Neuronal stem cell (in vitro differentiated cells): ENCODE measurements around the gene SHC1.
A peak's percentile ranks its signal among the peaks of the same experiment; 100 is the strongest.

Source experiments
- DNase-seq: peaks from one replicate; pipeline ENCODE4 v3.0.0-alpha.2; 2013; ENCODE audit warnings: low spot score
- H2AFZ ChIP-seq: one replicate; pipeline ENCODE4 v1.6.1; 2013; ENCODE audit warnings: mild to moderate bottlenecking, low read length, inconsistent platforms
- H2AK5ac ChIP-seq: 2 replicates; pipeline ENCODE4 v1.6.1; 2013; ENCODE audit warnings: low read depth, mild to moderate bottlenecking, inconsistent platforms, low read length, moderate library complexity, mixed read lengths
- H2BK120ac ChIP-seq: 2 replicates; pipeline ENCODE4 v1.6.1; 2013; ENCODE audit warnings: low read depth, mild to moderate bottlenecking, inconsistent platforms, low read length, moderate library complexity, mixed read lengths
- H2BK12ac ChIP-seq: one replicate; pipeline ENCODE4 v1.6.1; 2013; ENCODE audit warnings: low read length, inconsistent platforms
- H2BK15ac ChIP-seq: 2 replicates; pipeline ENCODE4 v1.6.1; 2013; ENCODE audit warnings: mild to moderate bottlenecking, low read length, inconsistent platforms, mixed read lengths
- H2BK5ac ChIP-seq: one replicate; pipeline ENCODE4 v1.6.1; 2013; ENCODE audit warnings: inconsistent platforms, mild to moderate bottlenecking, low read length, moderate library complexity
- H3K14ac ChIP-seq: one replicate; pipeline ENCODE4 v1.6.1; 2013; ENCODE audit warnings: low read length, inconsistent platforms
- H3K18ac ChIP-seq: 2 replicates; pipeline ENCODE4 v1.6.1; 2013; ENCODE audit warnings: low read length, inconsistent platforms
- H3K23ac ChIP-seq: 2 replicates; pipeline ENCODE4 v1.6.1; 2013; ENCODE audit warnings: low read depth, mild to moderate bottlenecking, mixed read lengths, low read length, inconsistent platforms; ENCODE audit not compliant: poor library complexity
- H3K27ac ChIP-seq: replicated peaks from 3 replicates; pipeline ENCODE4 v1.5.1; 2013; ENCODE audit warnings: low read length, inconsistent platforms
- H3K27me3 ChIP-seq, 3 experiments: 2 replicates each; pipeline ENCODE4 v1.6.1; 2013; ENCODE audit warnings: low read length in 3 of 3, mild to moderate bottlenecking in 2 of 3, inconsistent platforms in 1 of 3, low read depth in 1 of 3, mixed read lengths in 1 of 3, moderate library complexity in 1 of 3; ENCODE audit not compliant: control insufficient read depth in 3 of 3, insufficient read depth in 3 of 3
- H3K36me3 ChIP-seq, 2 donors: replicated peaks in 1 of 2; 2 replicates each; pipeline ENCODE4 v1.6.1; 2013; ENCODE audit warnings: low read length in 2 of 2; ENCODE audit not compliant: control insufficient read depth in 2 of 2, insufficient read depth in 2 of 2
- H3K4ac ChIP-seq: 2 replicates; pipeline ENCODE4 v1.6.1; 2013; ENCODE audit warnings: inconsistent platforms, mild to moderate bottlenecking, low read length, moderate library complexity
- H3K4me1 ChIP-seq, 2 donors: 1 replicate in 1 of 2; 2 replicates in 1 of 2; pipeline ENCODE4 v1.6.1; 2013; ENCODE audit warnings: low read length in 2 of 2, low read depth in 1 of 2; ENCODE audit not compliant: control insufficient read depth in 2 of 2, insufficient read depth in 1 of 2
- H3K4me2 ChIP-seq: one replicate; pipeline ENCODE4 v1.6.1; 2013; ENCODE audit warnings: mild to moderate bottlenecking, low read length, inconsistent platforms; ENCODE audit not compliant: insufficient read depth, poor library complexity, severe bottlenecking
- H3K4me3 ChIP-seq, 2 donors: 2 replicates each; pipeline ENCODE4 v1.5.1; 2013; ENCODE audit warnings: low read length in 2 of 2, mild to moderate bottlenecking in 2 of 2, inconsistent platforms in 1 of 2, moderate library complexity in 1 of 2
- H3K79me1 ChIP-seq: one replicate; pipeline ENCODE4 v1.6.1; 2013; ENCODE audit warnings: low read depth, mild to moderate bottlenecking, inconsistent platforms, low read length, moderate library complexity
- H3K9ac ChIP-seq: one replicate; pipeline ENCODE4 v1.6.1; 2013; ENCODE audit warnings: mild to moderate bottlenecking, low read depth, low read length, inconsistent platforms; ENCODE audit not compliant: poor library complexity
- H3K9me3 ChIP-seq, 2 donors: replicated peaks in 1 of 2; 2 replicates each; pipeline versions ENCODE3 to v1.6.1; 2013; ENCODE audit warnings: low read length in 2 of 2, mild to moderate bottlenecking in 2 of 2, inconsistent platforms in 1 of 2, low read depth in 1 of 2, mixed read lengths in 1 of 2, moderate library complexity in 1 of 2; ENCODE audit not compliant: control insufficient read depth in 2 of 2, insufficient read depth in 1 of 2
- H4K8ac ChIP-seq: one replicate; pipeline ENCODE4 v1.6.1; 2013; ENCODE audit warnings: low read depth, mild to moderate bottlenecking, inconsistent platforms, low read length, moderate library complexity
- H4K91ac ChIP-seq: one replicate; pipeline ENCODE4 v1.6.1; 2013; ENCODE audit warnings: low read length, low read depth, mild to moderate bottlenecking, inconsistent platforms; ENCODE audit not compliant: poor library complexity
- WGBS, 2 donors: extraction: QIAGEN DNeasy Blood & Tissue Kit; methylation state at CpG; one replicate each; pipeline ENCODE4 v1.1.7; 2013; ENCODE audit warnings: missing lambda C conversion rate in 2 of 2, mixed read lengths in 1 of 2; ENCODE audit not compliant: insufficient read length in 2 of 2, insufficient replicate concordance in 1 of 2; ENCODE audit errors: extremely low coverage in 2 of 2; 5-methylcytosine and 5-hydroxymethylcytosine counted together

The SHC1 gene

GRCh38 chr1:154992721-154993571, 22.4 kb upstream of the SHC1 start:
- no CpG with 5 or more reads among the region's 14 CpGs for WGBS, 2 donors
- Histone ChIP-seq H3K14ac (no peak overlapping the region), H2BK5ac (no peak overlapping the region), H3K4me3 (no peak overlapping the region), H3K4me1 (peaks cover 6% of the 10 kb centered on the region in 2 donors), H2AFZ (no peak overlapping the region), H3K4ac (no peak overlapping the region), H3K27ac (peak overlapping the region; percentile 6), H2AK5ac (peak overlapping the region; percentile 1), H3K9me3 (no peaks in the 10 kb centered on the region), H3K36me3 (peaks cover 31 to 47% of the 10 kb centered on the region in 2 donors), H3K4me2 (no peak overlapping the region), H2BK12ac (no peak overlapping the region), H3K23ac (no peak overlapping the region), H3K27me3 (peaks cover 0 to 2% (median 0%) of the 10 kb centered on the region in 3 experiments), H3K79me1 (peaks cover 5% of the 10 kb centered on the region), H3K18ac (peak overlapping the region; percentile 1), H4K8ac (no peak overlapping the region), H2BK15ac (no peak overlapping the region), H2BK120ac (no peak overlapping the region), H3K9ac (no peak overlapping the region), H4K91ac (no peak overlapping the region)
- no peak for DNase-seq

DNA sequence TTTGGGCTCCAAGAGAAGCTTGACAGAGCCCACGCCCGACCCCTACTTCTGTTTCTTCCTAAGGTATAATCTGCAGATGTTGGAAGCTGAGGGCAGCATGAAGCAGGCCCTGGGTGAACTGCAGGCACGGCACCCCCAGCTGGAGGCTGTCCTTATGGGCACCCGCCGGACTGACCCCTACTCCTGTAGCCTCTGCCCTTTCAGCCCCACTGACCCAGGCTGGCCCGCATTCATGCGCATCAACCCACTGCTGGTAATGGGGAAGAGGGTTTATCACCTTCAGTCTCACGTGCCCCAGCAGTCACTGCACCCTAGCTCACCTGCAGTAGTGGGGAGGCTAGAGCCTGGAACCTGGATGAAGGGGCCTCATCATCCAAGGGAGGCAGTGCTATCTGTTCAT, 19.7 kb upstream of the SHC1 start:
- Histone ChIP-seq H3K9ac (no peak overlapping the region), H3K4ac (no peak overlapping the region), H2AK5ac (no peak overlapping the region), H3K18ac (no peak overlapping the region), H3K36me3 (peaks cover 38 to 66% of the 10 kb centered on the region in 2 donors), H4K91ac (no peak overlapping the region), H2BK15ac (no peak overlapping the region), H3K4me3 (peak overlapping the region in 1 of 2 donors; percentile 4), H3K4me1 (peaks cover 6% of the 10 kb centered on the region in 2 donors), H3K14ac (no peak overlapping the region), H3K9me3 (no peaks in the 10 kb centered on the region), H2AFZ (no peak overlapping the region), H4K8ac (no peak overlapping the region), H3K27ac (no peak overlapping the region), H3K79me1 (peaks cover 5% of the 10 kb centered on the region), H3K23ac (no peak overlapping the region), H2BK120ac (no peak overlapping the region), H3K4me2 (no peak overlapping the region), H3K27me3 (no peaks in the 10 kb centered on the region), H2BK12ac (no peak overlapping the region), H2BK5ac (peak overlapping the region; percentile 29)
- DNase-seq = no peak
- WGBS, 2 donors = no CpG with 5 or more reads among the region's 8 CpGs

- H3K9me3 ChIP-seq = no peaks in the 10 kb centered on the region
- H2AFZ ChIP-seq = no peak overlapping the region
- H3K4me3 ChIP-seq = no peak overlapping the region
- DNase-seq = no peak
- no peaks in the 10 kb centered on the region for H3K27me3 ChIP-seq
- WGBS, 2 donors = no CpG with 5 or more reads among the region's 3 CpGs
- no peak overlapping the region for H3K27ac ChIP-seq
- no peak overlapping the region for H4K8ac ChIP-seq
- H2BK5ac ChIP-seq = no peak overlapping the region
- no peak overlapping the region for H3K9ac ChIP-seq
- H3K4ac ChIP-seq = no peak overlapping the region
- H2BK15ac ChIP-seq = no peak overlapping the region
- H2BK12ac ChIP-seq = no peak overlapping the region
- peaks cover 6% of the 10 kb centered on the region in 2 donors for H3K4me1 ChIP-seq
- H3K18ac ChIP-seq = no peak overlapping the region
- no peak overlapping the region for H2BK120ac ChIP-seq
- H3K23ac ChIP-seq = no peak overlapping the region
- H3K14ac ChIP-seq = no peak overlapping the region
- H4K91ac ChIP-seq = no peak overlapping the region
- no peak overlapping the region for H3K4me2 ChIP-seq
- H3K36me3 ChIP-seq = peaks cover 38 to 73% of the 10 kb centered on the region in 2 donors
- H2AK5ac ChIP-seq = no peak overlapping the region
- H3K79me1 ChIP-seq = peaks cover 7% of the 10 kb centered on the region
Measured at GRCh38 chr1:154989195-154989860, 18.8 kb upstream of the SHC1 start.
